MCF 10A (cell line): ENCODE data around the gene IL12A. TPM values are rescaled to one million over a fixed set of nuclear protein-coding genes. Genes with fewer than 3 reads are reported as not detected.

Source experiments
- BruUV-seq: library from RNA; stranded (reverse); fragments of 400-500 nt; replicated peaks from 2 replicates; lab custom pipeline; 2021; lab: Mats Ljungman, UMichigan
- CTCF ChIA-PET: fragments of 300-600 bp; sonication (Branson Sonifier 250); formaldehyde crosslinking; extraction: SDS; loops from one replicate; lab custom pipeline; 2021; ENCODE audit warnings: antibody characterized with exemption, inconsistent platforms; lab: Yijun Ruan, JAX
- POLR2A ChIA-PET: fragments of 300-600, 350-650 bp; sonication (Branson Sonifier 250); formaldehyde crosslinking; extraction: SDS; loops from one replicate; lab custom pipeline; 2020; ENCODE audit warnings: antibody characterized with exemption, inconsistent platforms; lab: Yijun Ruan, JAX
- DNase-seq: peaks from one replicate; pipeline ENCODE4 v3.0.0-alpha.2; 2018; ENCODE audit not compliant: unreplicated experiment
- H3K27ac Mint-ChIP-seq: one replicate; pipeline ENCODE4 v1.8.0; 2022; ENCODE audit warnings: mild to moderate bottlenecking, low read depth, mixed read lengths; ENCODE audit not compliant: unreplicated experiment
- H3K27me3 Mint-ChIP-seq: one replicate; pipeline ENCODE4 v1.8.0; 2022; ENCODE audit warnings: mixed read lengths; ENCODE audit not compliant: insufficient read depth, unreplicated experiment
- H3K36me3 Mint-ChIP-seq: one replicate; pipeline ENCODE4 v1.8.0; 2022; ENCODE audit warnings: mild to moderate bottlenecking, moderate library complexity, mixed read lengths; ENCODE audit not compliant: insufficient read depth, unreplicated experiment
- H3K4me1 Mint-ChIP-seq: one replicate; pipeline ENCODE4 v1.8.0; 2022; ENCODE audit warnings: mixed read lengths; ENCODE audit not compliant: insufficient read depth, unreplicated experiment
- H3K4me3 Mint-ChIP-seq: one replicate; pipeline ENCODE4 v1.8.0; 2022; ENCODE audit warnings: mild to moderate bottlenecking, moderate library complexity, mixed read lengths; ENCODE audit not compliant: unreplicated experiment
- H3K9me3 Mint-ChIP-seq: one replicate; pipeline ENCODE4 v1.8.0; 2022; ENCODE audit warnings: mixed read lengths; ENCODE audit not compliant: unreplicated experiment
- intact Hi-C: fragments of 100-400 bp; cut with micrococcal nuclease; formaldehyde crosslinking; loops from 2 replicates; pipeline ENCODE4 v1.14.1; 2022
- total RNA-seq: library from RNA; stranded (reverse); gene quantifications from 2 replicates; pipeline ENCODE4 v1.2.3, GENCODE V29; 2022
- TF ChIP-seq, protein P1 (sequence below): fragments of 200-600 bp; IDR thresholded peaks from one replicate; pipeline ENCODE4 v1.8.0; 2022; ENCODE audit warnings: antibody characterized with exemption, mild to moderate bottlenecking; ENCODE audit not compliant: unreplicated experiment

Gene IL12A
- total RNA-seq, 1 experiment from 2014 or later: 1.7 TPM

GRCh38 chr3:159960188-159961148, 28.2 kb upstream of the IL12A start:
- peaks cover 2% of the 10 kb centered on the region for H3K36me3 Mint-ChIP-seq
- no peaks in the 10 kb centered on the region for H3K27me3 Mint-ChIP-seq
- no peak for DNase-seq
- H3K4me3 Mint-ChIP-seq: no peak overlapping the region
- TF ChIP-seq, protein P1, sequence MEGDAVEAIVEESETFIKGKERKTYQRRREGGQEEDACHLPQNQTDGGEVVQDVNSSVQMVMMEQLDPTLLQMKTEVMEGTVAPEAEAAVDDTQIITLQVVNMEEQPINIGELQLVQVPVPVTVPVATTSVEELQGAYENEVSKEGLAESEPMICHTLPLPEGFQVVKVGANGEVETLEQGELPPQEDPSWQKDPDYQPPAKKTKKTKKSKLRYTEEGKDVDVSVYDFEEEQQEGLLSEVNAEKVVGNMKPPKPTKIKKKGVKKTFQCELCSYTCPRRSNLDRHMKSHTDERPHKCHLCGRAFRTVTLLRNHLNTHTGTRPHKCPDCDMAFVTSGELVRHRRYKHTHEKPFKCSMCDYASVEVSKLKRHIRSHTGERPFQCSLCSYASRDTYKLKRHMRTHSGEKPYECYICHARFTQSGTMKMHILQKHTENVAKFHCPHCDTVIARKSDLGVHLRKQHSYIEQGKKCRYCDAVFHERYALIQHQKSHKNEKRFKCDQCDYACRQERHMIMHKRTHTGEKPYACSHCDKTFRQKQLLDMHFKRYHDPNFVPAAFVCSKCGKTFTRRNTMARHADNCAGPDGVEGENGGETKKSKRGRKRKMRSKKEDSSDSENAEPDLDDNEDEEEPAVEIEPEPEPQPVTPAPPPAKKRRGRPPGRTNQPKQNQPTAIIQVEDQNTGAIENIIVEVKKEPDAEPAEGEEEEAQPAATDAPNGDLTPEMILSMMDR: no peak
- no peak overlapping the region for H3K27ac Mint-ChIP-seq
- no TSS peak for BruUV-seq
- no peaks in the 10 kb centered on the region for H3K9me3 Mint-ChIP-seq
- H3K4me1 Mint-ChIP-seq: no peaks in the 10 kb centered on the region
- ChIA-PET CTCF (interaction anchor here (0.7 to 1.0 kb wide), 3 partner anchors 46 to 85 kb away, joined by 3 to 4 read pairs (median 3); no protein-coding TSS in a partner anchor), POLR2A (interaction anchor here (1.5 kb wide), 1 partner anchor 14 kb away, joined by 3 read pairs; no protein-coding TSS in a partner anchor)
- intact Hi-C loops: no loop called here

GRCh38 chr3:159964166-159964973, 24.3 kb upstream of the IL12A start:
- no peak overlapping the region for H3K27ac Mint-ChIP-seq

DNA sequence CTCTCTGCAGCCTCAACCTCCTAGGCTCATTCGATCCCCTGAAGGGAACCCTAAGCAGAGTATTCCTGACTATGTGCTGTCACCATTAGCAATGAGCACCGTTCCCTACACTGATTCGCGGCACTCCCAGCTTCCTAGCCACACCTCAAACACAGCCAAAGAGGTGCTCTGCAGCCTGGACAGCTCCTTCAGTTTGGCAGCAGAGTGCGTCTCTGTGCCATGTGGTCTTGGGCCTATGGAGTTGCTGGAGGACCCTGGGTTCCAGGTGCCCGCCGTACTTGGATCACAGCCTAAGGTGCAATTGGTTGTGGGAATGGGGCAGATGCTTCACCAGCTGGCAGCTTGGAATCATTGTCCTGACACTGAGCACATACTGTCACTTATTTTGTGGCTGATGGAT, 17.3 kb upstream of the IL12A start:
- no peaks in the 10 kb centered on the region for H3K4me1 Mint-ChIP-seq
- H3K27me3 Mint-ChIP-seq: no peaks in the 10 kb centered on the region
- no peaks in the 10 kb centered on the region for H3K9me3 Mint-ChIP-seq
- no TSS peak for BruUV-seq
- ChIA-PET POLR2A (interaction anchor here (0.6 kb wide), 2 partner anchors 148 to 251 kb away, joined by 3 read pairs; no protein-coding TSS in a partner anchor), CTCF (interaction anchor here (1.2 to 1.5 kb wide), 2 partner anchors 17 to 20 kb away, joined by 3 to 4 read pairs; partner anchors contain the start of gene IL12A)
- intact Hi-C loops: no loop called here
- no peak overlapping the region for H3K4me3 Mint-ChIP-seq
- no peak overlapping the region for H3K27ac Mint-ChIP-seq
- no peaks in the 10 kb centered on the region for H3K36me3 Mint-ChIP-seq
- TF ChIP-seq, protein P1: no peak
- DNase-seq: no peak

More at GRCh38 chr3:159964166-159964973, 24.3 kb upstream of the IL12A start:
- H3K27me3 Mint-ChIP-seq: no peaks in the 10 kb centered on the region
- no peaks in the 10 kb centered on the region for H3K4me1 Mint-ChIP-seq
- POLR2A ChIA-PET: no interaction called here
- no TSS peak for BruUV-seq
- H3K9me3 Mint-ChIP-seq: no peaks in the 10 kb centered on the region
- TF ChIP-seq, protein P1: no peak
- DNase-seq: peak; percentile 55
- H3K36me3 Mint-ChIP-seq: peaks cover 7% of the 10 kb centered on the region
- no peak overlapping the region for H3K4me3 Mint-ChIP-seq
- intact Hi-C loops: no loop called here
- CTCF ChIA-PET: interaction anchor here (0.9 kb wide), 1 partner anchor 24 kb away, joined by 5 read pairs; the partner anchor contains the start of gene IL12A
